ENCODE measurements around the gene NUDT22. TPM values are rescaled to one million over a fixed set of nuclear protein-coding genes. Genes with fewer than 3 reads are reported as not detected.

The NUDT22 gene
- polyA plus RNA-seq, 10 donors: 12.0 to 21.5 (median 17.7) TPM

DNA sequence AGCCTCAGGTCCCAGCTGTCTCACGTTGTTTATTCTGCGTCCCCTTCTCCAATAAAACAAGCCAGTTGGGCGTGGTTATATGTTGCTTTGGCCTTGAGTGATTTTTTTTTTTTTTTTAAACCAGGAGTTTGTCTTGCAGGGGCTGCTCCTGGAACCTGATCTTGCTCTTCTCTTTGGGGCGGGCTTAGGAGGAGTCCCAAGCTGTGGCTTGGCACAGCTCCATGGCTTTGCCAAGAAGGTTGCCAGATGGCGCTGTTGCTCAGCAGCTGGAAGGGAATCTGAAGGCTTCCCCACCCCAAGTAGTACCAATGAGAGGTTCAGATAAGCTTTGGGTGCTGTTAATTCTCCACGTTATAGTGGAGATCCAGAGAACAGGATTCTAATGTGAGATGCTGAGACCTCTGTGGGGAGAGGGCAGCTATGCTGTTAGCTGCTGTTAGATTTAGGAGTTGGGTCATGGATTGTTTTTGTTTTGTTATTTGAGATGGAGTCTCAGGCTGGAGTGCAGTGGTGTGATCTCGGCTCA lies 21.5 kb upstream of the NUDT22 start:
- peak; percentile 87 to 90 (median 89) for DNase-seq

DNA sequence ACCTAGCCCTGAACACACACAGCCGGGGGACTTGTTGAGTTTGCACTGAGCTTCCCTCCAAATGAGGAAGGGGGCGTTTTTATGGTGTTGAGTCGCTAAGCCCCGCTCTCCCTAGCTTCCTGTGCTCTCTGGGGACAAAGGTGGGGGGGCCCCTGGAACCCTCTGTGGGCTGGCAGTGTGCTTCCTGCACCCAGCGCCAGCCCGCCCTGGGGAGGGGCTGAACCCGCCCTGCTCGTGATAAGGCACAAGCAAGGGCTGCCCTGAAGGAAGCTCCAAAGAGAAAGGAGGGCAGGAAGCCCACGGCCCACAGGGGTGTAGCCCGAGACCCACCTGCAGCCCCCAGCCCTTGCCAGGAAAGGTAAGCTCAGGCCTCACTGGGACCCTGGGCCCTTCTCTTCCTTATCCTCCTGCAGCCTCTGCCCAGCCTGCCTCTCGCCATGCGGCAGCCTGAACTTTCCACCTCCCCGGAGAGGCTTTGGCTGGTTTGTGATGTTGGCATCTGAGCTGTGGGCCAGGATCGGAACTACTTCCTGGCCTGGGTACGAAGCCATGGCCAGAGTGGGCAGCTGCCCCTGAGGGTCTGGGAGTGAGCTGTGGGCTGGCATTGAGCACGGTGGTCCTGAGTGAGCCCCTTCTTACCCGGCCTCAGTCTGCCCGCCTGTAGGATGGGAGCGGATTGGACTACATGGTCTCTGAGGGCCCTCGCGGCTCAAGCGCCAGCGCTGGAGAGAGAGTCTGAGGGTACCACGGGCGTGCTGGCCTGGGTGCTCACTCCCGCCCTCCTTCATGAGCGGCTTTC lies 19.4 kb upstream of the NUDT22 start, which contains the start of gene FERMT3:
Gene FERMT3, plus strand, starts transcription at position 265 of the 799 bp plus-strand sequence. CDS start 644 bp downstream, outside the sequence.
- peak in 1 of 3 donors; percentile 46 for DNase-seq

- peak; percentile 53 to 91 (median 70) for DNase-seq
Observed at GRCh38 chr11:64207256-64208085, 18.6 kb upstream of the NUDT22 start.

DNA sequence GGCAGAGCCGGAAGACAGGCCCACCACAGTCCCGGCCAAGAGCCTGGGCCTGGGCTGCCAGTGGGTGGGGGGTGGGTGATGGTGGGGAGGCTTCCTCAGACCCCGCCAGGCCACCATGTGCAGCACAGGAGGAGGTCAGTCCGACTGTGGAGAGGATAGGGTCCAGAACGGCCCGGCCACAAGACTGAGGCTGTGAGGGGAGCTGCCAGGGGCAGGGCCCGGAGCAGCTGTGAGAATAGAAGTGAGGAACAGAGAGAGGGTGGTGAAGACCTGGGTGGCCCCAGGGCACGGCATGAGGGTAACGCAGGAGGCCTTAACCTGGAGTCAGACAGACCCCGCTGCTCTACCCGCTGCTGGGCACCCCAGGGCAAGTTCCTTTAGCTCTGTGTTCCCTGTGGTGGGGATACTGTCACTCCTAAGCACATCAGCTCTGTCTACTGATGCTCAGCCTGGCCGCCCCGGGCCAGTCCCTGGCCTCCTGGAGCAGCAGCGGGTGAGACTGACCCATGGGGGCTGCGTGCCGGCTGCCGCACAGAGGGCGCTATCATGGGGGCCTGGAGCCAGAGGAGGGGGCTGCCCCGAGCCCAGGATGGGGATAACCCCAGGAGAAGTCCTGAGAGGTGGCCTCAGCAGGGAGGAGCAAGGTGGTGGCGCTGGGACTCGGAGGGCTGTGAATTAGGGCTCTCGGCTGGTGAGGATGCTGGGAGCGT lies 17.8 kb upstream of the NUDT22 start:
- DNase-seq: no peak

GRCh38 chr11:64208796-64209562 lies 17.1 kb upstream of the NUDT22 start:
- no peak for DNase-seq

DNA sequence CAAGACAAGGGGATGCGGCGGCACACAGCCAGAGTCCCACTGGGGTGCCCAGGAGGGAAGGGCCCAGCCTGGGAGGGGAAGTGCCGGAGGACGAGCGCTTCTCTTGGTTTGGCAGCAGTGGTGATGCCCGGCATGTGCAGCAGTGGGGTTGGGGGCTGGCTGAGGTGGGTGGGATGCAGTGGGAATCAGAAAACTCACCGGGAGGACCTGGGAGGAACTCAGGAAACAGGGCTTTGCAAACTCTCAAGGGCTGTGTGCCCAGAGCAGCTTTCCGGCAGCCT lies 16.6 kb upstream of the NUDT22 start:
- DNase-seq: no peak

DNA sequence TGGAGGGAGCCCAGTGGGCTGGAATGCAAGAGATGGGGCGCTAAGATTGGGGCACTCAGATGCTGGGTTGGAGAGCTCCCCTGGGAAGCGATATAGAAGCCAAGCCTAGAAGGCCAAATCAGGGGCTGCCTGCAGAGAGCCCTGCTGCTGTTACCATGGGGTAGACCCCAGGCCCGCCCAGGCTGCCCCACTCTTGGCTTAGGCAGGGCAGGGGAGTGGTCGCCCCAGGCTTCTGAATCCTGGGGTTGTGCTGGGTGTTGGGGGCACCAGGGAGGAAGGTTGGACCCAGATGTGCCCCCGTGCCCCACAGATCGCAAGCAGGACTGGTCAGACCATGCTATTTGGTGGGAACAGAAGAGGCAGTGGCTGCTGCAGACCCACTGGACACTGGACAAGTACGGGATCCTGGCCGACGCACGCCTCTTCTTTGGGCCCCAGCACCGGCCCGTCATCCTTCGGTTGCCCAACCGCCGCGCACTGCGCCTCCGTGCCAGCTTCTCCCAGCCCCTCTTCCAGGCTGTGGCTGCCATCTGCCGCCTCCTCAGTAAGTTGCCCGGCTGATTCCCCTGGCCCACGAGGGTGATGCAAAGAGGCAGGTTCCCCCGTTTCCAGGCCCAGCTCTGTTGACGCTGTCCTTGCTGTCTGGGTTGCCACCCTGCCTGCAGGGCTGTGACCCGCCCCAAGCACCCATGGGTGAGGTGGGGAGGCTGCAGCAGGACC lies 15.6 kb upstream of the NUDT22 start:
- DNase-seq: no peak

GRCh38 chr11:64211181-64211872 lies 14.7 kb upstream of the NUDT22 start:
- DNase-seq: no peak

GRCh38 chr11:64216879-64217278 lies 9.2 kb upstream of the NUDT22 start:
- no peak for DNase-seq

DNA sequence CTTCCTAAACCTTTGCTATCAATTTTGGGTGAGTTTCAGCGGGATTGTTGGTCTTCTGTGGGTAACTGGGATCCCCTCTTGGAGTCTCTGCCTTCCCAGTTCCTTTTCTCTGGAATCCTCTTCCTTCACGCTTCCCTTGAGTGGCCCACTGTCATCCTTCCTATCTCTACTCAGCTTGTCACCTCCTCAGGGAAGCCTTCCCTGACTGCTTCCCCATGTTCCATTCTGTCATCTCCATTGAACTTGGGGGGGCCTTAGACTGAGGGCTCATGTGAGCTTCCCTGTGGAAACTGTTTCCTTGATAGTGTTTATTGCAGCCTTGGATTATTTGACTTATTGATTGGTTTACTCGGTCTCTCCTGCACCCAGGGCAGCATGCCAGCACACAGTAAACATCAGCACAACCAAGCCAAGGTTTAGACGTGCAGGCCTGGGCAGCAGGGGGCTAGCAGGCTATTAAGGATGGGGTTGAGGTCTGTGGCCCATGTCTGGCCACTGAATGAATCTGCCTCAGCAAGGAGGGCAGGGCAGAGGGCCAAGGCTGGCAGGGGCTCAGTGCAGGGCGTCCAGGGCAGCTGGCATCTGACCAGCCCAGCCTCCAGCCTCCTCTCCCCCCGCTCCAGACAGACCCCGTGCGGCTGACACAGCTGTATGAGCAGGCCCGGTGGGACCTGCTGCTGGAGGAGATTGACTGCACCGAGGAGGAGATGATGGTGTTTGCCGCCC lies 7.3 kb upstream of the NUDT22 start:
- DNase-seq: peak in 1 of 3 donors; percentile 15

DNA sequence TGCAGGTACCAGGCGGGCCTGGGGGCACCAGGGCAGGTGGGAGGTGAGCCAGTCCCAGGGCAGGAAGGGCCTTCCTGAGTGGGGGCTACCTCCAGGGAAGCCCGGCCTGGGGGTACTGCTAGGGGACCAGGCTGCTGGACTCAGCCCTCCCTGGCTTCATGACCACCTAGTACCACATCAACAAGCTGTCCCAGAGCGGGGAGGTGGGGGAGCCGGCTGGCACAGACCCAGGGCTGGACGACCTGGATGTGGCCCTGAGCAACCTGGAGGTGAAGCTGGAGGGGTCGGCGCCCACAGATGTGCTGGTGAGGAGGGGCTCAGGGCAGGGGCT lies 6.8 kb upstream of the NUDT22 start:
- no peak for DNase-seq

DNA sequence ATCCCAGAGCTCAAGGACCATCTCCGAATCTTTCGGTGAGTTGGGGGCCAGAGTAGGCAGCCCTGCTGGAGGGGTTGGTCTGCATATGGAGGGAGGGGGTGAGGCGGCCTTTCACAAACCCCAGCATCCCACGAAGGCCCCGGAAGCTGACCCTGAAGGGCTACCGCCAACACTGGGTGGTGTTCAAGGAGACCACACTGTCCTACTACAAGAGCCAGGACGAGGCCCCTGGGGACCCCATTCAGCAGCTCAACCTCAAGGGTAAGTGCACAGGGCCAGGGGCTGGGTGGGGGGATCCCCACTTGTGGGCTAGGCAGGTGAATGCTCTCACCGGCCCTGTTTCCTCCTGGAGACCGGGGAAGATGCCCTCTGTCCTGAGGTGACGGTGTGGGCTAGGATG lies 6.3 kb upstream of the NUDT22 start:
- no peak for DNase-seq

GRCh38 chr11:64220271-64220670 lies 5.8 kb upstream of the NUDT22 start:
- DNase-seq: no peak

DNA sequence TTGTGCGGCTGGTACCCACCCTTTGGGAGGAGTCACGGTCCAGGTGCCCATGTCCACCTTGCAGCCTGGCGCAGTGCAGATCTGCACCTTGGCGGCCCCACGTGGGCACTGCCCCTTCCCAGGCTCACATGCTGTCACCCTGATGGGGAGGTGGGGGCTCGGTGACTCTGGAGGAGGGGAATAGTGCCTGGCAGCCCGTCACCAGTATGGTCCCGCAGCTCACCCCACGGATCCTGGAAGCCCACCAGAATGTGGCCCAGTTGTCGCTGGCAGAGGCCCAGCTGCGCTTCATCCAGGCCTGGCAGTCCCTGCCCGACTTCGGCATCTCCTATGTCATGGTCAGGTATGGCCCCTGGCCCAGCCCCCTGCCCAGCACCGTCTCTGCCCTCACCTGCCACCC lies 5.3 kb upstream of the NUDT22 start:
- no peak for DNase-seq

DNA sequence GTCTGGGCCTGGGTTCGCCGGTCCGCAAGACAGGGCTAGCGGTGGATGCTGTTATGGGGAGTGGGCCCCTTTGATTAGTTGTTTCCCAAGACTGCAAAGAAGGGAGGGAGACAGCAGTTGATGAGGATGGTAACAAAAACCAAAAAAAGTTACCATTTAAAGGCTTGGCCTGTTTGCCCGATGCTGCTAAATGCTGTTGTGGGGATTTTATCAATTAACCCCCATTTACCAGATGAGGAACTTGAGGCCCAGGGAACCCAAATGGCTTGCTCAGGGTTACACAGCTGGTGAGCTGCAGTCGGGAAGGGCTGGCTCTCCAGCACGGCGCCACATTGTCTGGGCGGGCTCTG lies 3.4 kb upstream of the NUDT22 start:
- no peak for DNase-seq

DNA sequence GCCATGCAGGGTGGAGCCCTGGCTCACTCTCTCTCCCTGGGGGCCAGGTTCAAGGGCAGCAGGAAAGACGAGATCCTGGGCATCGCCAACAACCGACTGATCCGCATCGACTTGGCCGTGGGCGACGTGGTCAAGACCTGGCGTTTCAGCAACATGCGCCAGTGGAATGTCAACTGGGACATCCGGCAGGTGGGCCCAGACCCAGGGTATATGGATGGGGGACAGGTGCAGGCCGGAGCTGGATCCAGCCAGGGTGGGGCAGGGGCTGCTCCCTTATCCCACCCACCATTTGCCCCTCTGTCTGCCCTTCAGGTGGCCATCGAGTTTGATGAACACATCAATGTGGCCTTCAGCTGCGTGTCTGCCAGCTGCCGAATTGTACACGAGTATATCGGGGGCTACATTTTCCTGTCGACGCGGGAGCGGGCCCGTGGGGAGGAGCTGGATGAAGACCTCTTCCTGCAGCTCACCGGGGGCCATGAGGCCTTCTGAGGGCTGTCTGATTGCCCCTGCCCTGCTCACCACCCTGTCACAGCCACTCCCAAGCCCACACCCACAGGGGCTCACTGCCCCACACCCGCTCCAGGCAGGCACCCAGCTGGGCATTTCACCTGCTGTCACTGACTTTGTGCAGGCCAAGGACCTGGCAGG lies 2.9 kb upstream of the NUDT22 start:
- peak in 1 of 3 donors; percentile 30 for DNase-seq

DNA sequence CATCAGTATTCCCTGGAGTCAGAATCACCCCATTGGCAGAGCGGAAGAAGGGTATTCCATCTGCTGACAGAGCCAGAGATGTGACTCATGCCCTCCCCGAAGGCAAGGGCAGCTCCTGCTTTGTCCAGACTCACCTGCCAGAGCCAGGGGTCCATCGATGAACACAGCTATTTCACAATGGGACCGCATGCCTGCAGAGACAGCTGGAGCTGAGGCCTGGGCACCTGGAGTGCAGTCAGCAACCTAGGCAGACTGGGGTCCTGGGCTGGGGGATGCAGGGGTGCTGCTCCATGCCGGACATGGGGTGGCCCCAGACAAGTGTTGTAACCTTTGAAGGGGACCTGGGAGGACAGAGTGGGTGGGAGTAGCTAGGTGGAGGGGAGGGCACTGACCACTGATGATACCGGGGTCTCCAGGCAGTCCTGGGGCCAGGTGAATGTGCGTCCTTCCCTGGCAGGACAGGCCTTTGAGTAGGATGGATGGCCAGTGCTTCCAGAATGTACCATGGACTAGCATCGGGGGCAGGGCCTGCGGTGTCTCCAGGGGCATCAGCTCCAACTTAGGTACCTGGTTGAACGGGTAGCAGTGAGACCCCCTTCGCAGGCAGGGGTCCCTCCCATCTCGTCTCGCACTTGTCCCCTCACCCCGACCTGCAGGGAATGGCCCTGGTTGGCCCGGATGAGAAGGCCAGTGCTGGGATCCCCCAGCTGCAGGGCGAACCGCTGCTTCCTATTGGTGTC lies 1.8 kb upstream of the NUDT22 start:
- peak in 1 of 3 donors; percentile 10 for DNase-seq

GRCh38 chr11:64224891-64225607 lies 1.0 kb upstream of the NUDT22 start:
- no peak for DNase-seq
